GM15510 (cell line): ENCODE results near the gene KIF22.
A peak's percentile ranks its signal among the peaks of the same experiment; 100 is the strongest.

ENCODE experiments used
- POLR2A ChIP-seq: IDR thresholded peaks from 3 replicates; pipeline ENCODE4 v1.6.1; 2011; ENCODE audit warnings: borderline replicate concordance; ENCODE audit not compliant: insufficient read length; ENCODE audit errors: extremely low read depth

The KIF22 gene

DNA sequence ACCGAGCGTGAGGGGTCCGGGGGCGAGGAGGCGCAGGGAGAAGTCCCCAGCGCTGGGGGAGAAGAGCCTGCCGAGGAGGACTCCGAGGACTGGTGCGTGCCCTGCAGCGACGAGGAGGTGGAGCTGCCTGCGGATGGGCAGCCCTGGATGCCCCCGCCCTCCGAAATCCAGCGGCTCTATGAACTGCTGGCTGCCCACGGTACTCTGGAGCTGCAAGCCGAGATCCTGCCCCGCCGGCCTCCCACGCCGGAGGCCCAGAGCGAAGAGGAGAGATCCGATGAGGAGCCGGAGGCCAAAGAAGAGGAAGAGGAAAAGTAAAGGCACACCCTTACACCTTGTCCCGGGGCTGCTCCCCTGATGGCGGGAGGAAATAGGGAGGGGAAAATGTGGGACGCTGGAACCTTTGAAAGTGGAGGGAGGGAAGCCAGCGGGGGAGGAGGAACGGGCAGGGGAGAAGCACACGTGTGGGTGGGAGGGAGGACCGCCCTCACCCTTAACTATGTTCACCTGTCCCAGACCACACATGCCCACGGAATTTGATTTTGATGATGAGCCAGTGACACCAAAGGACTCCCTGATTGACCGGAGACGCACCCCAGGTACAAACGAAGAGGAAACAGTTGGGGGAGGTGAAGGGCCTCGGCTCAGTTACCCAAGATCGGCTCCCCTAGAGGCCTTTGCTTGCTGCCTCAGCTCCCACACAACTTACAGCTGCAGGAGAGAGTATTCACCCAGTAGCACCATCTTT lies 26.3 kb downstream of the KIF22 start:
- TF ChIP-seq POLR2A = peak; percentile 17

DNA sequence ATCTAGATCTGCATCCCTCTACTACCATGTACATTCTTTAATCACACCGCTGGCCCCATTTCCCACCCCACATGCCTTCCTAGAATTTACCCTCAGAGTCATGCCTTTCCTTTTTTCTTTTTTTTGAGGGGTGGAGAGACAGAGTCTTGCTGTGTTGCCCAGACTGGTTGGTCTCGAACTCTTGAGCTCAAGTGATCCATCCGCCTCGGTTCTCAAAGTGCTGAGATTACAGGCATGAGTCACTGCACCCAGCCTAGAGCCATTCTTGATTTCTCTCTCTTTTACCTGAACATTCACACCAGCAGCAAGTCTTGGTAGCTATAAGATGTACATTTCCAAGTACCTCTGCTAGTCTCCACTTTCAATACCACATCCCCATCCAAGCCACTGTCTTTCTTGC lies 27.5 kb downstream of the KIF22 start:
- no peak for TF ChIP-seq POLR2A

DNA sequence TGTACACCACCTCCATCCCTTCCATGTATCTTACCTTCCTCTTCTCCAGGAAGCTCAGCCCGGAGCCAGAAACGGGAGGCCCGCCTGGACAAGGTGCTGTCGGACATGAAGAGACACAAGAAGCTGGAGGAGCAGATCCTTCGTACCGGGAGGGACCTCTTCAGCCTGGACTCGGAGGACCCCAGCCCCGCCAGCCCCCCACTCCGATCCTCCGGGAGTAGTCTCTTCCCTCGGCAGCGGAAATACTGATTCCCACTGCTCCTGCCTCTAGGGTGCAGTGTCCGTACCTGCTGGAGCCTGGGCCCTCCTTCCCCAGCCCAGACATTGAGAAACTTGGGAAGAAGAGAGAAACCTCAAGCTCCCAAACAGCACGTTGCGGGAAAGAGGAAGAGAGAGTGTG lies 29.0 kb downstream of the KIF22 start:
- TF ChIP-seq POLR2A = no peak

DNA sequence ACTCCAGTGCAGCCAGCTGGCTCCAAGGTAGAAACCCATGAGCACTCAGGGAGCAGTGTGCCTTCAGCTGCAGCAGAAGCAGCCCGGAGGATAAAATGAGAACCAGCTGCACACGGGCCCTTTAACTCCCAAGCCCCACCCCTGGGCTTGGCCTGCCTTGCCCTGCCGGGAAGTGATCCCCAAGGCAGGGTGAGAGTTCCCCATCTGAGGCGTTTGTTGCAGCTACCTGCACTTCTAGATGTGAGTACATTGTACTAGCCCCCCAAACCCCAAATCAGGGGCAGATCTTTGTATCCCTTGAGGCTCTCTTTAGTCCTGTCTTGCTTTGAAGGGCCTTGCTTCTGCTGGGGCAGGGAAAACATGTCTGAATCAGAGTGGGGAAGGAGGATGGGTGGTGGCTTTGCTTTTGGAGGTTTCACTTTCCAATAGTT lies 29.7 kb downstream of the KIF22 start, which contains the start of gene MVP:
MVP (plus strand) TSS at position 192 of the 431 bp plus-strand sequence. CDS start 10,088 bp downstream, outside the sequence.
- peak; percentile 56 for TF ChIP-seq POLR2A

DNA sequence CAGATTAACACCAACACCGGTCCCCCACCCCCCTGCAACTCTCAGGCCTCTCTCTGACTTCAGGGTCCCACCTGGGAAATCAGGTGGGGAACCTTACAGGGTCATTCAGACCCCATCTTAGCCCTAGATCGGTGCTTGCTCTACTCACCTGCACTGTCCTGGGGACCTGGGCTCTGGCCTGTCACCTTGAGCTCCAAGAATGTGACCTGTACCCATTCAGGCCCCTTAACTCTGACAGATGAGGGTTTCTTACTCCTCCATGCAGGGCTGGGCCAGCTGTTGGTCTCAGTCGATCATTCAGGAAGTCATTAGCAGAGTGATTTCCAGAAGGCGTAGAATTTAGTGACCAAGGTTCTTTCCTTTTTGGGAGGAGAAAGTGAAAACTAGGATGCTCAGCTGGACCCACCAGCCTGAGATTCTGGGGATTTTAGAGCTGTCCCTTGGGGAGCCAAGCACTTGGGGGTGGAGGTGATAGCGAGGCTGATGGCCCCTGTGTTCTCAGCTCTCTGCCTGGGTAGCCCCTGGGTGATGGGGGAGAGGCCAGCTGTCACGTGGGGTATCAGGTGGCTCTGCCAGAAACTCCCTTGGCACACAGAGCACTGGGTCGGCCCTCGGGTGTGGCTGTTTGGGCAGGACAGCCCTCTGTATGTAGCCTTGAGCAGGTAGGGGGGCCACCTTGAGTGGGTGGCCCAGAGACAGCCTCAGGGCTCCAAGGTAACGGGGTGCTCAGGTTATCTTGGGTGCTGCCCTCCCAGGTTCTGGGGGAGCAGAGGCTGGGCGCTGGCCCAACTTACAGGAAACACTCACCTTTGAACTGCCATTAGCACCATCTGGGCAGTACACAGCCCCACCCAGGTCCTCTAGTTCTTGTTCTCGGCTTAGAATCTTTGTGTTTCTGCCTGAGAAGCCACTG lies 30.4 kb downstream of the KIF22 start:
- peak; percentile 55 for TF ChIP-seq POLR2A

DNA sequence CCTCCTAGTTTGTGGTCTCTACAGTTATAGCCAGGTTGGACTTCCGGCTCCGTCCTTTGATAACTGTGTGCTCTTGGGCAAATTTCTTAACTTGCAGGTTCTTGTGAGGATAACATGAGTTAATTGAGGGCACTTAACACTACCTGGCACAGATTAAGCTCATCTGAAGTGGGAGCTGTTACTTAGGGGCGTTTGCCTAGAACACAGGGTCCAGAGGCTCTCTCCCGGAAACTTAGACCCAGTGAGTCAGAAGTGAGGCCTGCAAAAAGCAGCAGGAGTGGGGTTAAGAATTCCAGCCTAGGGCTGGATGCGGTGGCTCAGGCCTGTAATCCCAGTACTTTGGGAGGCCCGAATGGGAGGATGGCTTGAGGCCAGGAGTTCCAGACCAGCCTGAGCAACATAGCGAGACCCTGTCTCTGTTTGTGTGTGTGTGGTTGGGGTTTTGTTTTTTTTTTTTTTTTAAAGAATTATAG lies 31.1 kb downstream of the KIF22 start:
- no peak for TF ChIP-seq POLR2A

DNA sequence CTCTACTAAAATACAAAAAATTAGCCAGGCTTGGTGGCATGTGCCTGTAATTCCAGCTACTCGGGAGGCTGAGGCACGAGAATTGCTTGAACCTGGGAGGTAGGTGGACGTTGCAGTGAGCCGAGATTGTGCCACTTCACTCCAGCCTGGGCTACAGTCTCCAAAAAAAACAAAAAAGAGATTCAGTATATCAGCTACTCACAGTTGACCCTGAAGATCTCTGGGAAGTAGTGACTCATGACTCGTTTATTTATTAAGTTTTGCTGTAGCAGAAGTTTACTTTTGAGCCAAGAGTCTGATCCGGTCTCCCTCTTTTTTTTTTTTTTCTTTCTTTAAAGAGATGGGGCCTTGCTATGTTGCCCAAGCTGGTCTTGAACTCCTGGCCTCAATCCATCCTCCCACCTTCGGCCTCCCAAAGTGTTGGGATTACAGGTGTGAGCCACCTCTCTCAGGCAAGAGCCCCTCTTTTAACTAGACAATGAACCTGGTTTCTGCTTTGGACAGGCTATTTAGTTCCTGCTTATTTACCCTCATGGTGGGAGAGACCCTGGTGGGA lies 34.1 kb downstream of the KIF22 start:
- TF ChIP-seq POLR2A = no peak

DNA sequence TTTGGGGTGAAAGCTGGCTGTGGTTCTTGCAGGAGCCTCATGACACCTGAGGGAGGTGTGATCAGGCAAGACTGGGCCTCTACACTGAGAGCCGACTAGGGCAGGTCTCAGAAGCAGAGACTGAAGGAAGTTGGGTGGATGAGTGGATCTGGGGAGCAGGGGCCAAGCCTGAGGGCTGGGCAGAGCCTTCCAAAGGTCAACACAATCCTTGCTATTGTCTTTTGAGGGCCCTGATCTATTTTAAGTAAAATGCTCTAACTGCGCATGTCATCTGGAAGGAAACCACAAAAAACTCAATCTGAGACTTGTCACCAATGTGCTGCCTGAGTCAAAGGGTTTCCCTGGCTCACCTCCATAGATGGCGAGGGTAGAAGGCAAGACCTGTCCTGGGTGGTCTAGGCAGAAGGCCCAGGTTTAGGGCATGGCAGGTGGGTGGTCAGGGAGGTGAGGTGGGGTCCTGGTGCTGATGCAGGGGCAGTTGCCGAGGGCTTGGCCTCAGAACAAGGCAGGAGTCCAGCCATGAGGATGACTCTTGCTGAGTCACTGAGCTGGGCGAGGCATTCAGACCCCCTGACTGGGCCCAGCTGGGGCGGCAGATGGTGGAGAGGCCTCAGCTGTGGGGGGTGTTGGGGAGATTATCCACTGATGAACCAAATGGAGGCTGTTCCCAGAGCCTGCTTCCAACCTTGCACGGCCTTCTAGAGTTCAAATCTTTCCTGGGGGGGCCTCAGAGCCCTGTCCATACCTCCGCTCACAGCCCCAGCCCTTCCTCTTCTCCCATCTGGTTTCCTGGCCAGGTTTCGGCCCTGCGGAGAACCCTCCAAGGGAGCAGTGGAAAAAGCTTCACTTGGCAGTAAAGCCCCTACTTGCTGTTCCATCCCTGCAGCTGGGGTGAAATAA lies 34.8 kb downstream of the KIF22 start:
- no peak for TF ChIP-seq POLR2A

DNA sequence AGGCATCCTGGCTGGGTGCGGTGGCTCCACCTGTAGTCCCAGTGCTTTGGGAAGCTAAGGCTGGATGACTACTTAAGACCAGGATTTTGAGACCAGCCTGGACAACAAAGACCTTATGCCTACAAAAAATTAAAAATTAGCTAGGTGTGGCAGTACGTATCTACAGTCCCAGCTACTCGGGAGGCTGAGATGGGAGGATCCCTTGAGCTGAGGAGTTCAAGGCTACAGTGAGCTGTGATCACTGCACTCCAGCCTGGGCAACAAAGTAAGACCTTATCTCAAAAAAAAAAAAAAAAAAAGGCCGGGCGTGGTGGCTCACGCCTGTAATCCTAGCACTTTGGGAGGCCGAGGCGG lies 35.8 kb downstream of the KIF22 start:
- no peak for TF ChIP-seq POLR2A

DNA sequence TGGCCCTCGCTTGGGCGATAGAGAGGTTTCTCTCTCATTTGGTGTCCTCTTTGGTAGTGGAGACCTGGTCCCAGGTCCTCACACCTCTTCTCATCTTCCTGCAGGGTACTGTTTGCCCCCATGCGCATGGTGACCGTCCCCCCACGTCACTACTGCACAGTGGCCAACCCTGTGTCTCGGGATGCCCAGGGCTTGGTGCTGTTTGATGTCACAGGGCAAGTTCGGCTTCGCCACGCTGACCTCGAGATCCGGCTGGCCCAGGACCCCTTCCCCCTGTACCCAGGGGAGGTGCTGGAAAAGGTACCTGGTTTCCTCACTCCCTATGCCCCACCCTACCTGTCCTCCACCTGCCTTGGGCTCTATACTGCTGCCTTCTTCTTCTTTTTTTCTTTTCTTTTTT lies 40.2 kb downstream of the KIF22 start:
- no peak for TF ChIP-seq POLR2A

DNA sequence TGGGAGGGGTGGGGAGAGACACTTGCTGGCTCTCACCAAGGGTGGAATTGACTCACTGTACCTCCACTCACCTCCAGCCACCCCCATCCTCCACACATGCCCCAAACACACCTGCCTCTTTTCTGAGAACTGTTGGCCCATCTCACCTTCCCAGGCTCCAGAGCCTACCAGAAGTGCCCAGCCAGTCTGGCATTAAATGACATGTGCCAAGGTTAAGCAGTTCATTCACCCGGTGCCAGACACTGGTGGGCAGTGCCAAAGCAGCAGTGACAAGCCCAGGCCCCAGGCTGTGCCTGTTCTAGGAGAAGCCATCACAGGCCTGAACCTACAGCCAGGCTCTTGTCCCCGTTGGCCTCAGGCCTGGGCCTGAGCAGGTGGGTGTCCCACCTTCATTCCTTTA lies 40.9 kb downstream of the KIF22 start:
- TF ChIP-seq POLR2A = no peak

DNA sequence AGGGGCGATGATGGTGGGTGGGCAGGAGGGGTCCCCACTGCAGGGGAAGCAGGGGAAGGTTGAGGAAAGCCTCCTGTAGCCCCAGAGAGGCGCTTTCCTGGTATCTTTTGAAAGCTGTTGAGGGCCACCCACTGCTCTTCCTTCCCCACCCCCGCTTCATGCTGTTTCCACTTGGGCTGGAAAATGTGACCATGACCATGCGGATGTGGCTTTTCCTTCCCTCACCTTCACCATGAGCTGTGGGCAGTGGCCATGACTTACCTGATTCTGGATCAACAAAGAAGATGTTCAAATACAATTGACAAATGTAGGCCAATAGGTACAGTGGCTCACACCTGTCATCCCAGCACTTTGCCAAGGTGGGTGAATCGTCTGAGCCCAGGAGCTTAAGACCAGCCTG lies 43.5 kb downstream of the KIF22 start:
- TF ChIP-seq POLR2A = no peak

DNA sequence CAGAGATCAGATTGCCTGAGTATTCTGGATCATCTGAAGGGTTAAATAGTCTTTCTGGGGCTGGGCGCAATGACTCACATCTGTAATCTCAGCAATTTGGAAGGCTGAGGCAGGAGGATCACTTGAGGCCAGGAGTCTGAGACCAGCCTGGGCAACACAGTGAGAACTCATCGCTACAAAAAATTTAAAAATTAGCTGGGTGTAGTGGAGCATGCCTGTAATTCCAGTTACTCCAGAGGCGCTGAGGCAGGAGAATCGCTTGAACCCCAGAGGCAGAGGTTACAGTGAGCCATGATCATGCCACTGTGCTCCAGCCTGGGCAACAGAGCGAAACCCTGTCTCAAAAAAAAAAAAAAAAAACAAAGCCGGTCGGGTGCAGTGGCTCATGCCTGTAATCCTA lies 45.4 kb downstream of the KIF22 start:
- TF ChIP-seq POLR2A = no peak

DNA sequence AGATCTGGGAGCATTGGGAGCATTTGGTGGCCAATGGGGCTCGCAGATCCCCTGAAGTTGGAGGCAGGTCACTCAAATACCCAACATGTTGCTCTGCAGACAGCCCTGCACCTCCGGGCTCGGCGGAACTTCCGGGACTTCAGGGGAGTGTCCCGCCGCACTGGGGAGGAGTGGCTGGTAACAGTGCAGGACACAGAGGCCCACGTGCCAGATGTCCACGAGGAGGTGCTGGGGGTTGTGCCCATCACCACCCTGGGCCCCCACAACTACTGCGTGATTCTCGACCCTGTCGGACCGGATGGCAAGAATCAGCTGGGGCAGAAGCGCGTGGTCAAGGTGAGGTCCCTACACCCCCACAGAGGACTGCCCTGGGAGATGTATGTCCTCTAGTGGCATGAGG lies 46.1 kb downstream of the KIF22 start:
- TF ChIP-seq POLR2A = no peak
